CD4-positive, CD25-positive, alpha-beta regulatory T cell (primary cell): ENCODE data around the gene FBN2. TPM values are rescaled to one million over a fixed set of nuclear protein-coding genes. Genes with fewer than 3 reads are reported as not detected.

Experiments used
- ATAC-seq, 2 donors: fragments of 150-1000 bp; cut with Tn5 transposase; one replicate each; pipeline ENCODE4 v1.10.0; 2021; ENCODE audit warnings: low read depth in 2 of 2, moderate number of reproducible peaks in 2 of 2, moderate library complexity in 1 of 2
- DNase-seq, 3 donors: peaks; one replicate each; pipeline versions ENCODE4 v3.0.0 to v3.0.0-alpha.2; 2012 to 2022; ENCODE audit warnings: mixed read lengths in 1 of 3
- H3K27ac ChIP-seq: one replicate; pipeline ENCODE4 v1.7.0; 2013; ENCODE audit warnings: mild to moderate bottlenecking, low read length; ENCODE audit not compliant: insufficient read depth, poor library complexity, severe bottlenecking
- H3K27me3 ChIP-seq: one replicate; pipeline ENCODE4 v1.7.0; 2013; ENCODE audit warnings: low read length; ENCODE audit not compliant: control insufficient read depth, insufficient read depth
- H3K36me3 ChIP-seq: one replicate; pipeline ENCODE4 v1.7.0; 2013; ENCODE audit warnings: mild to moderate bottlenecking, low read length, moderate library complexity; ENCODE audit not compliant: control insufficient read depth, insufficient read depth
- H3K4me1 ChIP-seq: 2 replicates; pipeline ENCODE4 v1.7.0; 2013; ENCODE audit warnings: mild to moderate bottlenecking, low read length; ENCODE audit not compliant: insufficient read depth, control insufficient read depth, poor library complexity, severe bottlenecking
- H3K4me3 ChIP-seq: one replicate; pipeline ENCODE4 v1.7.0; 2013; ENCODE audit warnings: low read depth, mild to moderate bottlenecking, low read length, moderate library complexity
- H3K9me3 ChIP-seq, 2 experiments: 1 replicate in 1 of 2; 2 replicates in 1 of 2; pipeline ENCODE4 v1.7.0; 2013; ENCODE audit warnings: low read length in 2 of 2, mild to moderate bottlenecking in 1 of 2, moderate library complexity in 1 of 2; ENCODE audit not compliant: control insufficient read depth in 2 of 2
- H3K27ac Mint-ChIP-seq, 3 donors: one replicate each; pipeline ENCODE4 v1.8.0; 2020 to 2022; ENCODE audit warnings: mild to moderate bottlenecking in 3 of 3, mixed read lengths in 3 of 3, moderate library complexity in 2 of 3
- H3K27me3 Mint-ChIP-seq: one replicate; pipeline ENCODE4 v1.8.0; 2022; ENCODE audit warnings: mild to moderate bottlenecking, mixed read lengths
- H3K36me3 Mint-ChIP-seq: one replicate; pipeline ENCODE4 v1.8.0; 2020; ENCODE audit warnings: mixed read lengths
- H3K4me1 Mint-ChIP-seq, 4 donors: one replicate each; pipeline ENCODE4 v1.8.0; 2020 to 2022; ENCODE audit warnings: mixed read lengths in 4 of 4, mild to moderate bottlenecking in 1 of 4
- H3K4me3 Mint-ChIP-seq, 4 donors: one replicate each; pipeline ENCODE4 v1.8.0; 2020 to 2022; ENCODE audit warnings: mild to moderate bottlenecking in 4 of 4, mixed read lengths in 4 of 4, moderate library complexity in 3 of 4
- H3K9me3 Mint-ChIP-seq, 7 donors: one replicate each; pipeline ENCODE4 v1.8.0; 2020 to 2022; ENCODE audit warnings: mixed read lengths in 7 of 7, mild to moderate bottlenecking in 3 of 7, moderate library complexity in 2 of 7
- polyA plus RNA-seq, 4 donors: library from polyadenylated mRNA; unstranded; fragments of 300-500 nt; fragmentation: Illumina TruSeq; gene quantifications; one replicate each; pipeline ENCODE4 v1.2.3, GENCODE V29; 2021
- total RNA-seq: library from RNA; stranded (reverse); gene quantifications from one replicate; pipeline ENCODE4 v1.2.3, GENCODE V29; 2022

Gene FBN2
- total and polyA plus RNA-seq, 5 donors from 2014 or later: not detected

DNA sequence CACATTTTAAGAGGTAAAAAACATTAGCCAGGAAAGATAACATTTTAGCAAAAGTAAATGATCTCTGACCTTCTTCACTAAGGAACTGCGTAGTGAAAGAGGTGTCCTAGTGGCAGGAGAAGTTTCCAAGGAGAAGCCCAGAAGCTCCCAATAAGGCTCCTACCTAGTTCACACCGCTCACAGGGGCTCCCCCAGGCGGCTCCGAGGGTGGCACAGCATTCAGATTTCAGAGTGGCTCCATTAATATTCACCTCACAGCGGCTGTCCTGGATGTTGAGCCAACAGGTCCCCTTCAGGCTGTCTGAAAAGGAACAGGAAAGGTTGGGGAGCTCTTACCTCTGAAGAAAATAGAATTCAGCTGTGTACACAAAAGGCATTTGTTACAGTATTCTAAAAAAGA, 187.3 kb downstream of the FBN2 start:
- Histone ChIP-seq H3K27ac (no peak overlapping the region), H3K4me3 (no peak overlapping the region), H3K9me3 (no peaks in the 10 kb centered on the region), H3K4me1 (no peaks in the 10 kb centered on the region), H3K36me3 (no peaks in the 10 kb centered on the region), H3K27me3 (no peaks in the 10 kb centered on the region)
- ATAC-seq (no peak), DNase-seq (no peak)
- Mint-ChIP-seq H3K27me3 (no peaks in the 10 kb centered on the region), H3K36me3 (no peaks in the 10 kb centered on the region), H3K4me1 (no peaks in the 10 kb centered on the region), H3K9me3 (peaks cover 0 to 2% (median 0%) of the 10 kb centered on the region in 7 donors), H3K27ac (no peak overlapping the region), H3K4me3 (no peak overlapping the region)

DNA sequence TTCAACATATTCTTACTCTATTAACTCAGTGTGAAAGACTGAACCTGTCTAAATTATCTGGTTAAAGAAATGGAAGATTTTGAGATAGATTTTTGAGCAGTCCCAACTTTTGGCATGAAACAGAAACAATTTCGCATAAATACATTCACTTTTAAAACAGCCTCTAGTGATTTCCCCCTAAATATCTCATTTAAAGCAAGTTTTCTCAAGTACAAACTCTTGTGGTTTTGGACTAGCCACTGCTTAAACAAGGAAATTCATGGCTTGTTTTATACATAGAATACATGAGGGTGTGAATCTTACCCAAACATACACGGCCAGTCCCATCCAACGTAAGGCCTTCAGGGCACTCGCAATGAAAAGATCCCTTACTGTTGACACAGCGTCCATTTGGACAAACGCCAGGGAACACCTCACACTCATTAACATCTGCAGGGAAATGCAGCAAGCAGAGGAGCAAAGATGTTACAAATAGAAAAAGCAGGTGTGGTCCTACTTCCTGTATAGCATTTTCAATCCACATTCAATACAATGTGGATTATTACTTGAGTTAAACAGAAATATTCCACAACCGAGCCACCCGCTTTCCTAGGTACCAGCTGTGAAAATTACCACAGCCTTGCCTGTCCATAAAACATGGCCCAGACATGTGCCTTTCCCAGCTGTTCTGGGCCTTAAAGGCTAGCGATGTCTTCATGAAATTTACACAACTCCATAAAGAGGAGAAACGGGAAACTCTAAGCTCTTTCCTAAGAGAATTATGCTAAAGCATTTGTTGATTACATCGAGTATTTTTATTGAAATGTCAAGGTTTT, 188.8 kb downstream of the FBN2 start:
- Mint-ChIP-seq H3K27ac (no peak overlapping the region), H3K9me3 (peaks cover 0 to 2% (median 0%) of the 10 kb centered on the region in 7 donors), H3K36me3 (no peaks in the 10 kb centered on the region), H3K4me1 (no peaks in the 10 kb centered on the region), H3K4me3 (no peak overlapping the region), H3K27me3 (no peaks in the 10 kb centered on the region)
- Histone ChIP-seq H3K27ac (no peak overlapping the region), H3K9me3 (no peaks in the 10 kb centered on the region), H3K27me3 (no peaks in the 10 kb centered on the region), H3K36me3 (no peaks in the 10 kb centered on the region), H3K4me1 (no peaks in the 10 kb centered on the region), H3K4me3 (no peak overlapping the region)
- no peak for DNase-seq
- ATAC-seq: no peak

- ATAC-seq: no peak
- no peaks in the 10 kb centered on the region for H3K27me3 Mint-ChIP-seq
Observed at GRCh38 chr5:128346038-128346437, 192.0 kb downstream of the FBN2 start.

DNA sequence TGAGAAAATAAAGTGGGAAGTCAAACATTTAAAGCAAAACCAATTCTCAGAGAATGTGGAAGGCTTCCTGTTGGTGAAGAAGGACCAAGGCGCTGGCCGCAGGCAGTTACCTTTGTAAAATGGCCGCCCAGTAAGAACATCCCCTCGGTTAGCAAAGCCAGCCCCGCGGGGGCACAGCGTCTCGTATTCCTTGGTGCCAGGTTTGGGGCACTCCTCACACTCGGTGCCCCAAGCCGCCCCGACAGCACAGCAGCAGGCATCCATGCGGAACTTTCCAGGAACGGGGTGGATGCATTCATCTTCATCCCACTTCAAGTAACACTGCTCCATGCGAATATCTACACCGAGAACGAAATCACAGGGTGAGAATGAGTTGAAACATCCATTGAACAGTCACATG, 192.8 kb downstream of the FBN2 start:
- no peaks in the 10 kb centered on the region for H3K27me3 Mint-ChIP-seq
- H3K4me1 Mint-ChIP-seq: no peaks in the 10 kb centered on the region
- Histone ChIP-seq H3K36me3 (no peaks in the 10 kb centered on the region), H3K4me1 (no peaks in the 10 kb centered on the region), H3K27ac (no peak overlapping the region), H3K27me3 (no peaks in the 10 kb centered on the region), H3K9me3 (no peaks in the 10 kb centered on the region), H3K4me3 (no peak overlapping the region)
- no peak for ATAC-seq
- no peak for DNase-seq
- H3K36me3 Mint-ChIP-seq: no peaks in the 10 kb centered on the region
- H3K27ac Mint-ChIP-seq: no peak overlapping the region
- H3K9me3 Mint-ChIP-seq: peaks cover 0 to 9% (median 3%) of the 10 kb centered on the region in 7 donors
- H3K4me3 Mint-ChIP-seq: no peak overlapping the region

More at GRCh38 chr5:128346038-128346437, 192.0 kb downstream of the FBN2 start:
- Histone ChIP-seq H3K9me3 (no peaks in the 10 kb centered on the region), H3K36me3 (no peaks in the 10 kb centered on the region), H3K27ac (no peak overlapping the region), H3K4me1 (no peaks in the 10 kb centered on the region), H3K4me3 (no peak overlapping the region), H3K27me3 (no peaks in the 10 kb centered on the region)
- H3K36me3 Mint-ChIP-seq: no peaks in the 10 kb centered on the region
- DNase-seq: no peak
- H3K9me3 Mint-ChIP-seq: peaks cover 0 to 9% (median 1%) of the 10 kb centered on the region in 7 donors
- H3K4me3 Mint-ChIP-seq: no peak overlapping the region
- H3K27ac Mint-ChIP-seq: no peak overlapping the region
- H3K4me1 Mint-ChIP-seq: no peaks in the 10 kb centered on the region

DNA sequence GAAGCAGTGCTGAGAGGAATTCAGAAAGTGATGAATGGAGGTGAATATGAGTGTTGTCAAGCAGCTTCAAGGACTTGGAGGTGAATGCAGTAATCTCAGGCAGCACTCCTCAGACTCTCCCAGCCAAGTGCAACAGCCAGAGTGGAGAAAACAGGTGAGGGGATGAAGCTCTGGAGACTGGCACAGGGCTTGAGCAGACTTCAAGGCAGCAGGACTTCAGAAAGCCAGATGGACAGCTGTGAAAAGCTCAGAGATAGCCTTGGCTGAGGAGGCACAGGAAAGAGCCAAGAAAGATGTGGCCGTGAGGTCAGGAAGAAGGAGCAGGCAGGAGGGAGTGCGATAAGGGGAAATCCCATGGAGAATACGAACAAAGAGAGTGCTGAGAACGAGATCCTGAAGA, 194.9 kb downstream of the FBN2 start:
- Histone ChIP-seq H3K27ac (no peak overlapping the region), H3K4me1 (no peaks in the 10 kb centered on the region), H3K36me3 (no peaks in the 10 kb centered on the region), H3K27me3 (no peaks in the 10 kb centered on the region), H3K4me3 (no peak overlapping the region), H3K9me3 (no peaks in the 10 kb centered on the region)
- Mint-ChIP-seq H3K36me3 (no peaks in the 10 kb centered on the region), H3K4me1 (no peaks in the 10 kb centered on the region), H3K9me3 (peaks cover 0 to 9% (median 2%) of the 10 kb centered on the region in 7 donors), H3K27me3 (no peaks in the 10 kb centered on the region), H3K4me3 (no peak overlapping the region), H3K27ac (no peak overlapping the region)
- DNase-seq: no peak
- no peak for ATAC-seq

GRCh38 chr5:128341056-128341455, 197.0 kb downstream of the FBN2 start:
- H3K27ac ChIP-seq: no peak overlapping the region
- Mint-ChIP-seq H3K4me3 (no peak overlapping the region), H3K4me1 (no peaks in the 10 kb centered on the region), H3K27ac (no peak overlapping the region), H3K9me3 (peaks cover 0 to 9% (median 2%) of the 10 kb centered on the region in 7 donors), H3K36me3 (no peaks in the 10 kb centered on the region), H3K27me3 (no peaks in the 10 kb centered on the region)
- no peak overlapping the region for H3K4me3 ChIP-seq
- H3K27me3 ChIP-seq: no peaks in the 10 kb centered on the region
- H3K36me3 ChIP-seq: no peaks in the 10 kb centered on the region
- ATAC-seq (no peak), DNase-seq (no peak)
- no peaks in the 10 kb centered on the region for H3K9me3 ChIP-seq
- H3K4me1 ChIP-seq: no peaks in the 10 kb centered on the region

DNA sequence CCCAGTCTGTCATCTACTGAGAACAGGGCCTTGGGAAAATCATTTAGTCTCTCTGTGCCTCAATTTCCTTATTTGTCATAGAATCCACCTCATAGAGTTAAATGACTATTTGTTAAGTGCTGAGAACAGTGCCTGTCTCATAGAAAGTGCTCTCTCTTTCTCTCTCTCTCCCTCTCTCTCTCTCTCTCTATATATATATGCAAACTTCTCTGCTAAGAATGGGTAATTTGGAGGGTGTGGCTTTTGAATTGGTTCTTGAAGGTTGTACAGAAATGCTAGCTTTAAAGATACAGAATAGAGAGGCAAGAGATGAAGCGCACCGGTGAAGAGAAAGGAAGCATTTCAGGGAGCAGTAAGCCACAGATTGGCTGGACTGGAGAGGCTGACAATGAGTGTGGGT, 197.4 kb downstream of the FBN2 start:
- Mint-ChIP-seq H3K4me3 (no peak overlapping the region), H3K9me3 (peaks cover 0 to 9% (median 2%) of the 10 kb centered on the region in 7 donors), H3K4me1 (no peaks in the 10 kb centered on the region)

GRCh38 chr5:128339585-128339984, 198.5 kb downstream of the FBN2 start:
- no peak for ATAC-seq

More for the DNA sequence above, 197.4 kb downstream of the FBN2 start:
- Mint-ChIP-seq H3K27ac (no peak overlapping the region), H3K36me3 (no peaks in the 10 kb centered on the region), H3K27me3 (no peaks in the 10 kb centered on the region)
- no peak overlapping the region for H3K4me3 ChIP-seq
- H3K27me3 ChIP-seq: no peaks in the 10 kb centered on the region
- no peaks in the 10 kb centered on the region for H3K4me1 ChIP-seq
- H3K36me3 ChIP-seq: no peaks in the 10 kb centered on the region
- DNase-seq (no peak), ATAC-seq (no peak)
- H3K9me3 ChIP-seq: no peaks in the 10 kb centered on the region
- no peak overlapping the region for H3K27ac ChIP-seq

More at GRCh38 chr5:128339585-128339984, 198.5 kb downstream of the FBN2 start:
- Histone ChIP-seq H3K27ac (no peak overlapping the region), H3K36me3 (no peaks in the 10 kb centered on the region), H3K9me3 (no peaks in the 10 kb centered on the region), H3K27me3 (no peaks in the 10 kb centered on the region), H3K4me3 (no peak overlapping the region), H3K4me1 (no peaks in the 10 kb centered on the region)
- Mint-ChIP-seq H3K4me1 (no peaks in the 10 kb centered on the region), H3K9me3 (peaks cover 0 to 9% (median 2%) of the 10 kb centered on the region in 7 donors), H3K4me3 (no peak overlapping the region), H3K36me3 (no peaks in the 10 kb centered on the region), H3K27me3 (no peaks in the 10 kb centered on the region), H3K27ac (no peak overlapping the region)
- no peak for DNase-seq
